Stimulated activated CD8-positive, alpha-beta memory T cell treated with anti-CD3 and anti-CD28 coated beads, Interleukin-7, amount 100 ng/mL, for 24 hours (primary cell): ENCODE data around the gene WNT1.
A peak's percentile ranks its signal among the peaks of the same experiment; 100 is the strongest.

ENCODE experiments used
- DNase-seq: peaks from one replicate; pipeline ENCODE4 v3.0.0-alpha.2; 2020; ENCODE audit warnings: low read depth

Gene WNT1

DNA sequence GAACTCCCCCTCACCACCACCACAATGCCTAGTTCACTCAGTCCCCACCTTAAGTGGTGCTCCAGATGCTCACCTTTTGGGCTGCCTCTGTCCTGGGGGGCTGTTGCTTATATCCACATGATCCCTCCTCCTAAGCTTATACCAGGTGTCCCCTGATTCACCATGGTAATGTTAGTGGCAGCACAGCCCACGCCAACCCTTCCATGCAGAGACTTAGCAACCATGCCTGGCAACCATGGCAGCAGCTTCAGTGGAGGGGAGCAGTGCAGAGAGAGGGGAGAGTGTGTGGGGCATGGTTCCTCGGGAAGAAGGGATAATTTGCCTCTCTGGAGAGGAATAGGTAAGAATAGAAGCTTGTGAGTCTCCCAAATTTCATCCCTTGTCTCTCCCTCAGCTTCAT, 22.2 kb downstream of the WNT1 start:
- no peak for DNase-seq

DNA sequence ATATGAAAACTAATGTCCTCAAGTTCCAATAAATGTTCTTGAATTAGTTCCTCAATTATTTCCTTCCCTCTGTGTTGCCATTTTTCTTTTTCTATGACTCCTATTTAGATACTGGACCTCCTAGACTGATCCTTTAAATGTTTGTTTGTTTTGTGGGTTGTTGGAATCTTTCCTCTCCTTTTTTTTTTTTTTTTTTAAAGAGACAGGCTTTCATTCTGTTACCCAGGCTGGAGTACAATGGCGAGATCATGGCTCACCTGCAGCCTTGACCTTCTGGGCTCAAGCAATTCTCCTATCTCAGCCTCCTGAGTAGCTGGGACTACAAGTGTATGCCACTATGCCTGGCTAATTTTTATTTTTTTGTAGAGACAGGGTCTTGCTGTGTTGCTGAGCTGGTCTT, 30.8 kb downstream of the WNT1 start:
- DNase-seq, result no peak

GRCh38 chr12:49010092-49010668, 32.1 kb downstream of the WNT1 start:
- no peak for DNase-seq

DNA sequence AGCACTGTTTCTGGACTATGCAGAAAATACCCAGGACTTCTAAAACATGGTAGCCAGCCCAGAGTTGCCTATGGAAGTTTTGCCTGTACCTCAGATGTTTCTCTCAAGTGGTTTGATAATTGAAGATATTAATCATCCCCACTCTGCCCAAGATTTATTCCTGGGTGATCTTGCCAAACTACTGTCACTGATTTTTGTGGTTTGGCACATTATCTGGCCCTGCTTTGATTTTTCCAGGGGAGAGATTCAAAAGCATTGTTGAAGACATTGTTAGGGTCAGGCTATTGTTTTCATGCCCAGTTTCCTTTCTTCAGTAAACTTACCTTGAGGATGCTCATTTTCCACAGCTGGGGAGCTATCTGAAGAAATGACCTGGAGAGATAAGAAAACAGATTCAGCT, 34.6 kb downstream of the WNT1 start:
- no peak for DNase-seq

GRCh38 chr12:49013428-49013827, 35.3 kb downstream of the WNT1 start:
- no peak for DNase-seq

DNA sequence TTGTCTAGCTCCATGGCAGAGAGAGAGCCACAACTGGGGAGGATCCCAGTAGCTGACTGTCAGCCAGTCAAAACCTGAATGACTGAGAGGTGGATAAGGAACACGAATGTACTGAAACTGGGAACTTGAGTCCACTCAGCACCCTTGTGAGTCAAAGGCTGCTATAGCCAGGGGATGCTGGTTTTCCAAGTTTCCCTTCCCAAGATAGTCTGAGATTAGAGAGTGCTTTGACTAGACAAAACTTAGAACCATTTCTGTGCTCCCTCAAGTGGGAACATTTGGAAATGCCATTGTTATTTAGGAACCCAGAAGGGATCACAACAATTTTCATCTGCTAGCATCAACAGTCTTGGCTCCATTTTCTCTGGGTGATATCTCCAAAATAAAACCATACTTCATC, 36.4 kb downstream of the WNT1 start:
- no peak for DNase-seq

DNA sequence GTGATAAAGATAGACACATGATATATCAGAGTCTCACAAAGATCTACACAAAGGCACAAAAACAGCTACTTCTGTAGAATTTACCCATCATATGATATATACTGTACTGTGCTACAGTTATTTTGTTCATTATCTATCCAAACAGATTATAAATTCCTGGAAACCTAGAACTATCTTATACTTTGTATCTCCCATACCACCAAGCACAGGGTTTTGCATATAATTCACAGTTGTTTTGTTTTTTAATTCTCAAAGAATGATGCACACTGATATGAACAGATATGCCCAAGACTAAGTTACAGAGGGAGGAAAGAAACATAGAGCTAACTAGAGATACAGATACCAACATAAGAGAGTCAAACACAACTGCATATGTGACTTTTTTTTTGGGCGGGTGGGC, 37.1 kb downstream of the WNT1 start:
- no peak for DNase-seq

DNA sequence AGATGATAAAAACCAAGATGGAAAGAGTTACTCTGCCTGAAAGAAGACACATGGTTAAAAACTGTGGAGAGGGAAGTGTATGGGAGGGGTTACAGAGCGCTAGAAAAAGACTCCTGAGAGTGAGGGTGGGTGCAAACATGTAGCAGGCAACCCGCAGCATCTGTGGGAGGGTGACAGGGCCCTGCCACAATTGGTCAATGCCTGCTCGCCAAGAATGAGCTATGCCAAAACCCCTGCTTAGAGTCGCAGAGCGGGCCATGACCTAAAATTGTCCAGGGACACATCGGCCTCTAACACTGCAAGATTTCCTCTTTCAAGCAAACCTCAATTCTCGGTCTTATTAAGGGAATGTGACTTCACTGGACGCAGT, 39.8 kb downstream of the WNT1 start:
- no peak for DNase-seq

- DNase-seq, result peak; percentile 91
These were observed 40.4 kb downstream of the WNT1 start, which contains the start of gene PRKAG1 for GRCh38 chr12:49018261-49019119. TSS of gene PRKAG1 (minus strand) at chr12:49018776. CDS start at chr12:49018740, 36 bp downstream.

DNA sequence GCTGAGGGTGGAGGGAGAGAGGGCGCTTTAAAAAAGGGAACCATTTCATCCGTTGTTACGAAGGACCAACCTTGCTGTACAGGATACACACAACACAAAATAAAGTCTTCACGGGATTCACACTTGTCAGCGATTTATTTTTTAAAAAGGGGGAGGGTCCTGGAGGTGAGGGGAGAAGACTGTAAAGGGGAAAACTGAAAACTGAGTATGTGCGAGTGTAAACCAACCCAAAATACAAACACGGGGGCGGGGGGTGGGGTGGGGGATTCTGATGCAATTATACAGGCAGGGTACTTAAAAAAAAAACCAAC, 41.0 kb downstream of the WNT1 start:
- no peak for DNase-seq

- no peak for DNase-seq
These were observed 41.6 kb downstream of the WNT1 start for GRCh38 chr12:49019443-49020324.

- DNase-seq, result no peak
These were observed 42.3 kb downstream of the WNT1 start for GRCh38 chr12:49020441-49020840.

GRCh38 chr12:49021292-49021915, 43.3 kb downstream of the WNT1 start:
- DNase-seq, result no peak

DNA sequence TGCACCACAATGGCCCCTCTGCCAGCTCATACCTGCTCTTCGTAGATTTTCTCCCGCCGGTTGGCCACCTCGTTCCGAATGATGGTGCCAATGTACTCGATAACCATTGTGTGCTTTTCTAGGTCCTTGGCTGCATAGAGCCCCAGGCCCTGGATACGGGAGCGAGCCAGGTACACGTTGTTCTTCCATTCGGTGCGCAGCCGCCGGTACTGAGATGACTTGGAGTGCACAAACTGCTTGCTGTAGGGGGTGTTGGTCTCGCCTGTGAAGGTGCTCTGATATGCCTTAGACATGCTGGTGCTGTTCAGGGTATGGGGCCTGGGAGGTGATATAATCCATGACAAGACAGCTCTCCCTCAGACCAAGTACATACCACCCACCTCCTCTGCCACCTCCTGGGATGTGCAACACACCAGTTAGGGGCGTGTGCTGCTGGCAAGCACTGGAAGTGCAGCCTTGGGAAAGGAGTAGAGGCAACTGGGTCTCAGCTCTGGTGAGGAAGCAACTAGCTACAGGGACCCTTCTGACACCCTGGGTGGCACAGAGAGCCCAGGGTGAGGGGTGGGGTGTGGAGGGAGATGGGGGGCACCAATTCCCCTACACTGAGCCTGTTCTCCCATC, 44.5 kb downstream of the WNT1 start:
- no peak for DNase-seq

DNA sequence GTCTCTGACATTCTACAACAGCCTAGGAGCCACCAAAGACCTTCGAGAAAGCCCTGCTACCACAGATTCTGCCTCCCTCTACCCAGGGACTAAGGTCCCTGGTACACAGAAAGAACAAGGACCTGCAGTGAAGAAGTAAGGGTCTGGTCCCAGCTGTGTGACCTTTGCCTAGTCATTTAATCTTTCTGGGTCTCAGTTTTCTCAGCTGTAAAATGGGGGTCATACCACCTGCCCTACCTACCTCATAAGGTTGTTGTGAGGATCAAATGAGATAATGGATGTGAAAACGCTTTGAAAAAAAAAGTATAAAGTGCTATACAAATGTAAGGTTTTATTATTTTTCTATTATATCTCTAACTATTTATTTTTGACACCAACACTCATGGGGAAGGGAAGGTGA, 45.7 kb downstream of the WNT1 start:
- DNase-seq, result no peak

- DNase-seq, result no peak
These were observed 46.4 kb downstream of the WNT1 start for GRCh38 chr12:49024543-49024942.

GRCh38 chr12:49025463-49025862, 47.3 kb downstream of the WNT1 start:
- no peak for DNase-seq

DNA sequence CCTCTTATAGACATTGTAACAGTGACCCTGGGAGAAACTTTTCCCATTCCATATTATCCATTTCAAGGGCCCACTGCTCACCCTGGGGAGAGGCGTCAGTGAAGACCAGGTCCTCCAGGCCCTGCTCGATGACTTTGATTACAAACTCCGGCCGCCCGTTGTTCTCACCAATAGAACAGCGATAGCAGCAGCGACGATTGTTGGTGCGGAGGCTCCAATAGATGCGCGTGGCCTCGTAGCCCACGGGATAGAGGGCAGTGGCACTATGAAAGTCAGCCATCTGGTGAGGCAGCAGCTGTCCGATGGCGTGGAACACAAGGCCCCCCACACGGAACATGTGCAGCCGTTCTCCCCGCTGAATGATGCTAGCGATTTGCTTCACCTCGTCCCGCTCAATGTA, 48.0 kb downstream of the WNT1 start:
- no peak for DNase-seq

DNA sequence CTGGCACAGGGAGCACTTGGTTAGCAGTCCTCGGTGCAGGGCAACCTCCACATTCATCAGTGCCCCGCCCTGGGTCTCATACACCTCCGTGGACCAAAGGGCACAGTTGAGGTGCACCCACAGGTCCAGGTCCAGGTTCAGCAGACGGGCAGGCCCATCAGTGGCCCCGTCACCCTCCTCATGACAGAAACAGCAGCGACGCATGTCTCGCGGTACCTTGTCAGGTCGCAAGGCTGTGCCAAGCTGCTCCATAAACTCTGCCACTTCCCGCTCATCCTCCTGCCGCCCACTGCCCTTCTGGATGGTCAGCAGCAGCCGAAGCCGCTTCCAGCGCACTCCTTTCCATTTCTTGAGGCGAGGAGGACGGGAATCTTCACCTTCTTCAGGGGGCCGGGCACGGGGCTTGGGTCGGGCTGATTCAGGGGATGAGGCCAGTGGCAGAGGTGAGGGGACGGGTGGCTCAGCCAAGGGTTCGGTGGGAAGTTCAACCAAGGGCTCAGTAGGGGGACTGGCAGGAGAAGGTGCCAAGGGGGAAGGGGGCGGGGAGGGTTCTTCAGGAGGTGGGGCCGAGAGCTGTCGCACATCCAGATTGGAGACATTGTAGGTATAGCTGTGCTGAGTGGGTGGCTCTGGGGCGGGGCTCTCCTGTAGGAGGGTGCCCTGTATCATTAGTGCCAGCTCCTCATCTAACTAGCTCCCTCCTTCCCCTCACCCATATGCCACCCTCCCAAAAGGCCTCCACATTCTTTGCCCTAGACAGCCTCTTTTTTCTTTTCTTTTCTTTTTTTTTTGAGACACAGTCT, 48.8 kb downstream of the WNT1 start:
- no peak for DNase-seq

DNA sequence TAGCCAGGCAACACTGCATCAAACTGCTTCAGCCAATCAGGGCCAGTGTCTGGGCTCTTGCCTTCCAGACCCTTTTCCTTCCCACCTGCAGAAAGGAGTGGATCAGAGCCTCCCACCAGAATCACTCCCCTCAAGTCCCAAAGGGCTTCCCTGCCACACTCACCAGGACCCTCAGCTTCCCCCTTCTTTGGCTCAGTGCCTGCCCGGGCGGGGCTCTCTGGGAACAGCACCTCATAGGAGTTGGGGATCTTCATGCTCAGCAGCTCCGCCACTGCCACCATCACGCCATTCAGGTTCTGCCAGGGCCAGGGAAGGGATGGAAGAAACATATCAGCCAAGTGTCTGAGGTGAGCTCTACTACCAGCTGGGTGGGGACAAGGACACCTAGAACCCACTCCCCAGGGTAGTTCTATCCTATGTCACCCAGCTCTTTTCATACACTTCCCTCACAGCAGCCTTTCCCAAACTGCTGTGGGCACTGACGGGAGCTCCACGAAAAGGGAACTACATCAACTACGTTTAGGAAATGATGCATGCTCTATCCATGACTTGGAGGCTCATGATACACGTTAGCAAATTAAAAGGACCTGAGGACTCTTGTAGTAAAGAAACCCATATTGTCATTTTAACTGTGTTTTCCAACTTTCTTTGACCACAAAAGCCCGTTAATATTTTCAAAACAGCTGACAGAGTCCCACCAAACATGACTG, 49.9 kb downstream of the WNT1 start:
- no peak for DNase-seq
